Measurements from ENCODE around the gene PGLYRP4.

PGLYRP4 gene

GRCh38 chr1:153308540-153308939, 40.1 kb downstream of the PGLYRP4 start:
- no peaks in the 10 kb centered on the region for H3K4me1 ChIP-seq (ENCODE audit: control insufficient read depth, insufficient read depth, low read length)
- no peak overlapping the region for H3K9ac ChIP-seq (ENCODE audit: low read length)
- H3K36me3 ChIP-seq (ENCODE audit: control insufficient read depth, insufficient read depth, low read length): no peaks in the 10 kb centered on the region
- no peaks in the 10 kb centered on the region for H3K27me3 ChIP-seq (ENCODE audit: control insufficient read depth, insufficient read depth, low read length)
- no peak overlapping the region for H3K4me3 ChIP-seq (ENCODE audit: low read length)
- no peak overlapping the region for H3K27ac ChIP-seq (ENCODE audit: low read depth, low read length)

- no peak overlapping the region for H3K9ac ChIP-seq (ENCODE audit: low read length)
- no peak overlapping the region for H3K4me3 ChIP-seq (ENCODE audit: low read length)
- H3K36me3 ChIP-seq (ENCODE audit: control insufficient read depth, insufficient read depth, low read length): no peaks in the 10 kb centered on the region
- no peaks in the 10 kb centered on the region for H3K4me1 ChIP-seq (ENCODE audit: control insufficient read depth, insufficient read depth, low read length)
- H3K27me3 ChIP-seq (ENCODE audit: control insufficient read depth, insufficient read depth, low read length): no peaks in the 10 kb centered on the region
- H3K27ac ChIP-seq (ENCODE audit: low read depth, low read length): no peak overlapping the region
These were observed 41.4 kb downstream of the PGLYRP4 start for GRCh38 chr1:153307221-153307600.

- H3K4me1 ChIP-seq (ENCODE audit: control insufficient read depth, insufficient read depth, low read length): no peaks in the 10 kb centered on the region
- no peak overlapping the region for H3K4me3 ChIP-seq (ENCODE audit: low read length)
- H3K27me3 ChIP-seq (ENCODE audit: control insufficient read depth, insufficient read depth, low read length): no peaks in the 10 kb centered on the region
- H3K27ac ChIP-seq (ENCODE audit: low read depth, low read length): no peak overlapping the region
- H3K36me3 ChIP-seq (ENCODE audit: control insufficient read depth, insufficient read depth, low read length): no peaks in the 10 kb centered on the region
- H3K9ac ChIP-seq (ENCODE audit: low read length): no peak overlapping the region
These were observed 42.1 kb downstream of the PGLYRP4 start for GRCh38 chr1:153306303-153307220.

- no peak overlapping the region for H3K4me3 ChIP-seq (ENCODE audit: low read length)
These were observed 43.0 kb downstream of the PGLYRP4 start for GRCh38 chr1:153305682-153306081.

GRCh38 chr1:153302308-153302707, 46.3 kb downstream of the PGLYRP4 start:
- Histone ChIP-seq H3K27ac (ENCODE audit: low read depth, low read length) (no peak overlapping the region), H3K4me1 (ENCODE audit: control insufficient read depth, insufficient read depth, low read length) (no peaks in the 10 kb centered on the region), H3K27me3 (ENCODE audit: control insufficient read depth, insufficient read depth, low read length) (no peaks in the 10 kb centered on the region), H3K9ac (ENCODE audit: low read length) (no peak overlapping the region), H3K36me3 (ENCODE audit: control insufficient read depth, insufficient read depth, low read length) (no peaks in the 10 kb centered on the region), H3K4me3 (ENCODE audit: low read length) (no peak overlapping the region)

More at GRCh38 chr1:153305682-153306081, 43.0 kb downstream of the PGLYRP4 start:
- H3K36me3 ChIP-seq (ENCODE audit: control insufficient read depth, insufficient read depth, low read length): no peaks in the 10 kb centered on the region
- H3K27me3 ChIP-seq (ENCODE audit: control insufficient read depth, insufficient read depth, low read length): no peaks in the 10 kb centered on the region
- no peak overlapping the region for H3K27ac ChIP-seq (ENCODE audit: low read depth, low read length)
- no peak overlapping the region for H3K9ac ChIP-seq (ENCODE audit: low read length)
- H3K4me1 ChIP-seq (ENCODE audit: control insufficient read depth, insufficient read depth, low read length): no peaks in the 10 kb centered on the region

- Histone ChIP-seq H3K4me1 (ENCODE audit: control insufficient read depth, insufficient read depth, low read length) (no peaks in the 10 kb centered on the region), H3K27ac (ENCODE audit: low read depth, low read length) (no peak overlapping the region), H3K36me3 (ENCODE audit: control insufficient read depth, insufficient read depth, low read length) (no peaks in the 10 kb centered on the region), H3K4me3 (ENCODE audit: low read length) (no peak overlapping the region), H3K9ac (ENCODE audit: low read length) (no peak overlapping the region), H3K27me3 (ENCODE audit: control insufficient read depth, insufficient read depth, low read length) (peaks cover 6% of the 10 kb centered on the region)
These were observed 54.8 kb downstream of the PGLYRP4 start for GRCh38 chr1:153293851-153294250.

- Histone ChIP-seq H3K4me3 (ENCODE audit: low read length) (no peak overlapping the region), H3K27me3 (ENCODE audit: control insufficient read depth, insufficient read depth, low read length) (peaks cover 6% of the 10 kb centered on the region), H3K4me1 (ENCODE audit: control insufficient read depth, insufficient read depth, low read length) (no peaks in the 10 kb centered on the region), H3K36me3 (ENCODE audit: control insufficient read depth, insufficient read depth, low read length) (no peaks in the 10 kb centered on the region), H3K27ac (ENCODE audit: low read depth, low read length) (no peak overlapping the region), H3K9ac (ENCODE audit: low read length) (no peak overlapping the region)
These were observed 55.2 kb downstream of the PGLYRP4 start for GRCh38 chr1:153293480-153293775.

GRCh38 chr1:153292740-153293479, 55.7 kb downstream of the PGLYRP4 start:
- Histone ChIP-seq H3K36me3 (ENCODE audit: control insufficient read depth, insufficient read depth, low read length) (no peaks in the 10 kb centered on the region), H3K4me1 (ENCODE audit: control insufficient read depth, insufficient read depth, low read length) (no peaks in the 10 kb centered on the region), H3K27ac (ENCODE audit: low read depth, low read length) (no peak overlapping the region), H3K4me3 (ENCODE audit: low read length) (no peak overlapping the region), H3K9ac (ENCODE audit: low read length) (no peak overlapping the region), H3K27me3 (ENCODE audit: control insufficient read depth, insufficient read depth, low read length) (peaks cover 6% of the 10 kb centered on the region)

- H3K27me3 ChIP-seq (ENCODE audit: control insufficient read depth, insufficient read depth, low read length): peaks cover 6% of the 10 kb centered on the region
- H3K9ac ChIP-seq (ENCODE audit: low read length): no peak overlapping the region
- no peaks in the 10 kb centered on the region for H3K4me1 ChIP-seq (ENCODE audit: control insufficient read depth, insufficient read depth, low read length)
- no peak overlapping the region for H3K27ac ChIP-seq (ENCODE audit: low read depth, low read length)
- H3K36me3 ChIP-seq (ENCODE audit: control insufficient read depth, insufficient read depth, low read length): no peaks in the 10 kb centered on the region
- H3K4me3 ChIP-seq (ENCODE audit: low read length): no peak overlapping the region
These were observed 56.5 kb downstream of the PGLYRP4 start for GRCh38 chr1:153292185-153292584.

- Histone ChIP-seq H3K36me3 (ENCODE audit: control insufficient read depth, insufficient read depth, low read length) (no peaks in the 10 kb centered on the region), H3K4me1 (ENCODE audit: control insufficient read depth, insufficient read depth, low read length) (no peaks in the 10 kb centered on the region), H3K9ac (ENCODE audit: low read length) (no peak overlapping the region), H3K4me3 (ENCODE audit: low read length) (no peak overlapping the region), H3K27me3 (ENCODE audit: control insufficient read depth, insufficient read depth, low read length) (peaks cover 1% of the 10 kb centered on the region), H3K27ac (ENCODE audit: low read depth, low read length) (no peak overlapping the region)
These were observed 57.1 kb downstream of the PGLYRP4 start for GRCh38 chr1:153291514-153291913.

GRCh38 chr1:153288634-153289275, 59.9 kb downstream of the PGLYRP4 start:
- no peaks in the 10 kb centered on the region for H3K4me1 ChIP-seq (ENCODE audit: control insufficient read depth, insufficient read depth, low read length)
- peaks cover 1% of the 10 kb centered on the region for H3K27me3 ChIP-seq (ENCODE audit: control insufficient read depth, insufficient read depth, low read length)
- no peak overlapping the region for H3K27ac ChIP-seq (ENCODE audit: low read depth, low read length)
- no peak overlapping the region for H3K4me3 ChIP-seq (ENCODE audit: low read length)
- no peak overlapping the region for H3K9ac ChIP-seq (ENCODE audit: low read length)
- no peaks in the 10 kb centered on the region for H3K36me3 ChIP-seq (ENCODE audit: control insufficient read depth, insufficient read depth, low read length)
